HG02840 (cell line): ENCODE results near the gene CMTM3.
"Not testable (repeated sequence)": the region's sequence is repeated elsewhere in the genome, so short reads cannot be mapped to it uniquely, and the experiment has no call there.

Experiments used
- ATAC-seq: cut with Tn5 transposase; IDR thresholded peaks from one replicate; pipeline ENCODE4 v1.9.1; 2021; ENCODE audit warnings: mild to moderate bottlenecking, moderate library complexity, moderate number of reproducible peaks; ENCODE audit not compliant: unreplicated experiment, low FRiP score

CMTM3 gene

GRCh38 chr16:66630561-66631260, 26.2 kb downstream of the CMTM3 start:
- not testable (repeated sequence) for ATAC-seq

GRCh38 chr16:66631558-66631957, 27.1 kb downstream of the CMTM3 start:
- not testable (repeated sequence) for ATAC-seq

- no peak for ATAC-seq
These were observed 30.2 kb downstream of the CMTM3 start for GRCh38 chr16:66634527-66635196.

DNA sequence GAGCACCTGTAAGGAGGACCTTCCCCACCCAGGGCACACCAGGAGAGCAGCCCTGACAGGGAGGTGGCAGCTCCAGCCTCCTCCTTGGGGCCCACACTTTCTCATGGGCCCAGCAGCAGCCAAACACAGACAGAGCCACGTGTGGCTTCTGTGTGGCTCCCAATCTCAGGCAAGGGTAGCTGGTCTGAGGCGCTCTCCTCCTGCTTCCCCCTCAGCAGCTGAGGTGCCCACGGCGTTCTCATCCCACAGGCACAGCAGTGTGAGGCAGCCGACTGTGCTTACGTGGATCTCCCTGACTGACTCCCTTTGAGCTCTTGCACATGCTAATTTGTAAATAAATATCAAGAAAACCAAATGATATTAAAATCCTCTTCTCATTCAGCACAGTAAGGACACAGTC, 30.9 kb downstream of the CMTM3 start:
- no peak for ATAC-seq

DNA sequence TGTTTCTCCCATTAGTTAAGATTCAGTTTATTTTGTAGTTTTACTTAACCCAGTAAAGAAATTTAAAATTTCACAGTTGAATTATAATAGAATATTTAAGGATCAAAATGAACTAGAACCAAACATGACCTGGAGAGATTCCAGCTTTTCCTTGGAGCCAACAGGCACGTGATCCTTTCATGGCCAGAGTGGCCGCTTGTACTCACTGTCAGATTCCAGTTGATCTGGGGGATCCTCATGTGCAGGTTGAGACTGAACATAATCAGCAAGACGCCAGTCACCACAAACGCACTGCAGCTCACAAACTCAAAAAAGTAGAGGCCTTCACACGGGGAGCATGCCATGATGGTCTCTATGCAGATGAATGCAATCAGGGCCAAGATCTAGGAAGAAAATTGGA, 31.7 kb downstream of the CMTM3 start:
- ATAC-seq: no peak

DNA sequence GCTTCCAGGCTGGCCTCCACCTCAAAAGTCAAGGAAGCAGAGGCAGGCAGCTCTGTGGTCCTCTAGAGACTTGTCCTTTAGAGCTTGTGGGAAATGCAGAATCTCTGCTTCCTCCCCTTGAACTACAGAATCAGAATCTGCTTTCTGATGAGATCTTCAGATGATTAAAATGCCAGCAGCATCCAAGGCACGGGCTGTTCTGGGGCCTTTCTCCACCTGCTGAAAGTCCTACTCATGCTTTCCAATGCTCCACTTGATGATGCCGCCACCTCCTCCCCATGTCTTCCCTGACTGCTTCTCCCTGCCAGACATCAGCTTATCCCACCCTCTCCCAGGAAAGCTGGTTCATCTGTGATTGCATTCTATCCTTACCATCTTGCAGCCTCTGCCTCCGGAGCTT, 33.3 kb downstream of the CMTM3 start:
- ATAC-seq: no peak

- no peak for ATAC-seq
These were observed 34.8 kb downstream of the CMTM3 start for GRCh38 chr16:66639091-66639885.

- no peak for ATAC-seq
These were observed 36.3 kb downstream of the CMTM3 start for GRCh38 chr16:66640724-66641314.

GRCh38 chr16:66641387-66641786, 36.9 kb downstream of the CMTM3 start:
- no peak for ATAC-seq

GRCh38 chr16:66647866-66648265, 43.4 kb downstream of the CMTM3 start:
- ATAC-seq: no peak

GRCh38 chr16:66649167-66649566, 44.7 kb downstream of the CMTM3 start:
- no peak for ATAC-seq

GRCh38 chr16:66649636-66650205, 45.2 kb downstream of the CMTM3 start:
- ATAC-seq: no peak

- peak; percentile 63 for ATAC-seq
These were observed 46.4 kb downstream of the CMTM3 start for GRCh38 chr16:66650707-66651473.

- ATAC-seq: no peak
These were observed 46.9 kb downstream of the CMTM3 start for GRCh38 chr16:66651474-66651765.

DNA sequence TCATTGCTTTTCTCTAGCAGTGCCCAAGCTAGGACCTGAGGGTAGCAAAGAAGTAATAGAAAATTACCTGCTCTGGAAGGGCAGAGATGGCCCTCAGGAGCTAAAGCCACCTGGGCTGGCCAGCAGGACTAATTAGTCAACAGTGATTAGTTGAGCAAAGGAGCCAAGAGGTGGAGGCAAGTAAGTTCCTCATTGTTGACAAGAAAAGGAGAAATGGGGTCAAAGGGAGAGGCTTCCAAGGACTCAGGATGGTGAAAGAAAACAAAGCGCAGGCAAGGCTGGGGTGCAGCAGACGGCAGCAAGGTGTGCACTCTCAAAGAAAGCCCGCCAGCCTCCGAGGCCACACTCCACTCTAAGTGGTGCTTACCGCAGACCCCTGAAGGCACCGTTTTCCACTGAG, 47.5 kb downstream of the CMTM3 start:
- no peak for ATAC-seq

DNA sequence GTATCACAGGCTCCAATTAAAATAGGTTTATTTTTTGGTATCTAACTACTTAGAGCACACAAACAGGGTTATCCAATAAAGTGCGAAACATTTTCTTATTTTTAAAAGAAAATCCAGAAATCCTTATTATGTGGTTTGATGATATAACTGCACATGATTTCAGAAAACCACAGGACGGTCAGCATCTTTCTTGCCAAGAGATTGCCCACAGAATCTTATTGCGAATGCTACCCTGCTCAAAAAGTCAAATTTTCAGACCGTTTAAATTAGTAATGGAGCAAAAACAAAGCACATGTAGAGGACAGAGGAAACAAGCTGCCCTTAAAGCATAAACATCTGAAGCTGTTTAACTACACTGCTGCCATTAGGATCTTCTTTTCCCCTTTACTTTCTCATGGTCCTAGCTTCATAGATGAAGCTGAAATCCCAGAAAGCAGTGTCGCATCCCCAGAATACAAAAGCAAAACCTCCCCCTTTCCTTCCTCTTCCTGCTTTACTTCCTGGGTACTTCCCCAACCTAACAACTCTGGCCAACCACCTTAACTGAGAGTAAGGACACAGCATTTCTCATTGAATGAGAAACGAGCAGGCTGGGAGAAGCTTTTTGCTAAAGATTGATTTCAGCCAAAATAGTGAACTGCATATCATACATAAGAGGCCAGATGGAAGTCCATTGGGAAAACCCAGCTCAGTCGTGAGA, 48.3 kb downstream of the CMTM3 start:
- no peak for ATAC-seq

DNA sequence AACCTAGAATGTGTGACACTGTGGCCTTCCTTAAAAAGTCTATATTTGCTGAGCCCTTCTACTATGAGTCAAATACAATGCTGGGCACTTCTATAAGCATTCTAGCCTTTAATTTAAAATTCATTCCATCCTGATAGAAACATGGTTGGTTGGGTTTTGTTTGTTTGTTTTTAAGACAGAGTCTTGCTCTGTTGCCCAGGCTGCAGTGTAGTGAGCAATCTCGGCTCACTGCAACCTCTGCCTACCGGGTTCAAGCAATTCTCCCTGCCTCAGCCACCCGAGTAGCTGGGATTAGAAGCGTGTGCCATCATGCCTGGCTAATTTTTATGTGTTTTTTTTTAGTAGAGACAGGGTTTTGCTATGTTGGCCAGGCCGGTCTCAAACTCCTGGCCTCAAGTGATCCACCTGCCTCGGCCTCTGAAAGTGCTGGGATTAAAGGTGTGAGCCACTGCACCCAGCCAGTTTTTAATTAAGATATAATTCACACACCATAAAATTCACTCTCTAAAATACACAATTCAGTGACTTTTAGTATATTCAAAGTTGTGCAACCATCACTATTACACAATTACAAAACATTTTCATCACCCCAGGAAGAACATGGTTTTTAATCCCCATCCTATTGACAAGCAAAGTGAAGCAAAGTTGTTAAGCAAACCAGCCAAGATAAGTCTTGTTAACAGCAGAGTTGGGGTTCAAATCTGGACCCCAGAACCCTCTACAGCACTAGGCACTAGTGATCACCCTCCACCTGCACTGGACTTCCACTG, 49.3 kb downstream of the CMTM3 start:
- no peak for ATAC-seq

GRCh38 chr16:66656547-66656946, 52.0 kb downstream of the CMTM3 start:
- no peak for ATAC-seq
